Muscle layer of colon (tissue), 2 donors: ENCODE data around the gene WBP1.

Source experiments
- H3K27ac ChIP-seq: one replicate; pipeline ENCODE4 v1.7.0; 2013; ENCODE audit warnings: low read depth, mild to moderate bottlenecking, low read length, moderate library complexity
- H3K27me3 ChIP-seq, 2 donors: one replicate each; pipeline ENCODE4 v1.7.0; 2013; ENCODE audit warnings: low read length in 2 of 2, mild to moderate bottlenecking in 2 of 2; ENCODE audit not compliant: insufficient read depth in 2 of 2, control insufficient read depth in 1 of 2
- H3K36me3 ChIP-seq: one replicate; pipeline ENCODE4 v1.7.0; 2013; ENCODE audit warnings: mild to moderate bottlenecking, low read length; ENCODE audit not compliant: insufficient read depth
- H3K4me1 ChIP-seq: one replicate; pipeline ENCODE4 v1.7.0; 2013; ENCODE audit warnings: mild to moderate bottlenecking, low read length; ENCODE audit not compliant: insufficient read depth
- H3K4me3 ChIP-seq, 2 donors: one replicate each; pipeline ENCODE4 v1.7.0; 2013; ENCODE audit warnings: low read length in 2 of 2, low read depth in 1 of 2, mild to moderate bottlenecking in 1 of 2, moderate library complexity in 1 of 2
- H3K9ac ChIP-seq: one replicate; pipeline ENCODE4 v1.7.0; 2013; ENCODE audit warnings: low read length
- H3K9me3 ChIP-seq: one replicate; pipeline ENCODE4 v1.7.0; 2013; ENCODE audit warnings: mild to moderate bottlenecking, low read length
- donor health status: abdominal sarcoma.
- donor health status: Adenocarcinoma of cecum.

WBP1 gene

DNA sequence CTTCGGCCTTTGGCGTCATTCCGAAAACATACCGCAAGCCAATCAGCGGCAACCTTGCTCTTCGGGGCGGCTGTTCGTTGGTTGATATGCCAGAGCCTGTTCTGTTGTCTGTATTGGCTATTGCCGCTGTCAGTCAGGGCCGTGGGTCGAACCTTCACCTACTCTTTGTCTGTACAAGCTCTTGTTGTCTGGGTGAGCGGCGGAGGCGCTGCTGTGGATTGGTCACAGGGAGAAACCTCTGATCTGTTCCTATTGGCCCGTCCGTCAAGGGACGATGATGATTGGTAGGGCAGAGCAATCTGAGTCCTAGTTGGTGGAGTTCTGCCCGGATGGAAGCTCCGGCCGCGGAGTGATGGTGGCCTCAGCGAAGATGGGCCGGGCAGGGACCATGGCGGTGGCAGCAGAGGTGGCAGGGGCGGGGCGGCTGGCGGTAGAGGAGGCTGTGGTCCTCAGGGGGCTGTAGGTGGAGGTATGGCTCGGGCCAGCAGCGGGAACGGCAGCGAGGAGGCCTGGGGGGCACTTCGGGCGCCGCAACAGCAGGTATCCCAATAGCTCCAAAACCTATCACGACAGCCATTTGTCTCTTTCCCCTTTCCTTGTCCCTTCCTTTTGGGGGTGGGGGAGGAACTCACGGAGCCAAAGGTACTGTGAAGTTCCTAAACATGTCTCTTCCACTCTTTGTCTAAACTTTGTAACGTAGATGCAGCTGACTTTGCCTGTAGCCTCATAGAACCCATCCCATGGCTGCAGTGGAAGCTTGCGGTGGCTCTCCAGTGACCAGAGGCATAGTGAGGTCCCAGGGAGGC, at the start of gene WBP1:
TSS of gene WBP1 (plus strand) at position 307 of the 806 bp plus-strand sequence. CDS start at position 472, 165 bp downstream.
- peaks cover 32% of the 10 kb centered on the region for H3K4me1 ChIP-seq
- H3K36me3 ChIP-seq = peaks cover 13% of the 10 kb centered on the region
- H3K9me3 ChIP-seq = no peaks in the 10 kb centered on the region
- peak within 1 kb of the TSS; percentile 92 to 98 for H3K4me3 ChIP-seq
- peak within 1 kb of the TSS; percentile 99 for H3K27ac ChIP-seq
- peak within 1 kb of the TSS; percentile 70 for H3K9ac ChIP-seq
- no peaks in the 10 kb centered on the region for H3K27me3 ChIP-seq

- no peaks in the 10 kb centered on the region for H3K36me3 ChIP-seq
- peaks cover 16% of the 10 kb centered on the region for H3K4me1 ChIP-seq
- no peaks in the 10 kb centered on the region for H3K27me3 ChIP-seq
- no peak overlapping the region for H3K27ac ChIP-seq
- H3K4me3 ChIP-seq = no peak overlapping the region
- no peak overlapping the region for H3K9ac ChIP-seq
- H3K9me3 ChIP-seq = no peaks in the 10 kb centered on the region
These were observed 45.1 kb upstream of the WBP1 start for GRCh38 chr2:74413001-74413698.

DNA sequence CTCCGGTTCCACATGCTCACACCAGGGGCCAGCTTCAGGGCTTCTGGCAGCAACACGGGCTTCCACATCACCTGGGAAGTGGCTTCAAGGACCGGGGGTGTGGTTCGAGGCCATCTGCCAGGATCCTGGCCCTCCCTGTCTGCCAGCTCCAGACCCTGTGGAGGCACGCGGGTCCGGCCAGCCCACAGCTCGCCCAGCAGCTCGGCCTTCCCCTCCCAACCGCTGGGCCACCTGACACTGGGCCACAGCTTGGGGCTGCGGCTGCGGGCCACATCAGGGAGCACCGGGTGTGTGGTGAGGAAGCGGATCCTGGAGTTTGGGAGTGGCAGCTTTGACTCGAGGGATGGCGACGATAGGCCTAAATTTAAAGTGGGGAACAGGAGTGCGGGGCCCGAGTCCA, 43.8 kb upstream of the WBP1 start:
- Histone ChIP-seq H3K4me3 (peak overlapping the region; percentile 24 to 90), H3K27me3 (no peaks in the 10 kb centered on the region), H3K9me3 (no peaks in the 10 kb centered on the region), H3K36me3 (no peaks in the 10 kb centered on the region), H3K4me1 (peaks cover 16% of the 10 kb centered on the region), H3K9ac (peak overlapping the region; percentile 57), H3K27ac (peak overlapping the region; percentile 66)

GRCh38 chr2:74414881-74415761, 43.1 kb upstream of the WBP1 start:
- peak overlapping the region; percentile 57 for H3K9ac ChIP-seq

GRCh38 chr2:74415762-74416395, 42.4 kb upstream of the WBP1 start:
- Histone ChIP-seq H3K9ac (no peak overlapping the region), H3K36me3 (no peaks in the 10 kb centered on the region), H3K27ac (peak overlapping the region; percentile 55), H3K4me1 (peaks cover 16% of the 10 kb centered on the region), H3K4me3 (peak overlapping the region; percentile 24 to 90), H3K9me3 (no peaks in the 10 kb centered on the region), H3K27me3 (no peaks in the 10 kb centered on the region)

More at GRCh38 chr2:74414881-74415761, 43.1 kb upstream of the WBP1 start:
- Histone ChIP-seq H3K27ac (peak overlapping the region; percentile 66), H3K4me1 (peaks cover 16% of the 10 kb centered on the region), H3K4me3 (peak overlapping the region; percentile 24 to 90), H3K9me3 (no peaks in the 10 kb centered on the region), H3K36me3 (no peaks in the 10 kb centered on the region), H3K27me3 (no peaks in the 10 kb centered on the region)

DNA sequence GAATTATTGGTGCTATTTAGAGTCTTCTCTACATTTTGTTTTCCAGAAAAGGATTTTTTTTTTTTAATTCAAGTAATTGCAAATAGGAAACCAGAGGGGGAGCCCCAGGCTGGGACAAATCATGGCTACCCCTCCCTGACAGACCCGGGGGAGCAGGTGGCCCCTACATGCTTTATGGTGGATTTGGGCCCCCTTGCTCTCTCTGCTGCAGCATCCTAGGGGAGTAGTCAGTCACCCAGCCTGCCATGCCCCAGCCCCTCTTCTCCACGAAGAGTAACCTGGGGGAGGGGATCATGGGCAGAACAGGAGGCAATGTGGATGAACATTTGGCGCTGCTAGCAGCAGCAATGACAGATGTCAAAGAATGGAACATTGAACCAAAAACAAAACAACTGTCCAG, 41.5 kb upstream of the WBP1 start:
- Histone ChIP-seq H3K4me3 (no peak overlapping the region), H3K36me3 (no peaks in the 10 kb centered on the region), H3K27ac (no peak overlapping the region), H3K9ac (no peak overlapping the region), H3K9me3 (no peaks in the 10 kb centered on the region), H3K4me1 (peaks cover 16% of the 10 kb centered on the region), H3K27me3 (no peaks in the 10 kb centered on the region)

GRCh38 chr2:74417197-74417596, 41.0 kb upstream of the WBP1 start:
- Histone ChIP-seq H3K27me3 (no peaks in the 10 kb centered on the region), H3K4me3 (no peak overlapping the region), H3K9me3 (no peaks in the 10 kb centered on the region), H3K4me1 (peaks cover 18% of the 10 kb centered on the region), H3K27ac (no peak overlapping the region), H3K9ac (no peak overlapping the region), H3K36me3 (no peaks in the 10 kb centered on the region)

GRCh38 chr2:74417763-74418162, 40.5 kb upstream of the WBP1 start:
- Histone ChIP-seq H3K27ac (no peak overlapping the region), H3K9ac (no peak overlapping the region), H3K4me3 (no peak overlapping the region), H3K27me3 (no peaks in the 10 kb centered on the region), H3K4me1 (peaks cover 19% of the 10 kb centered on the region), H3K36me3 (no peaks in the 10 kb centered on the region), H3K9me3 (no peaks in the 10 kb centered on the region)

DNA sequence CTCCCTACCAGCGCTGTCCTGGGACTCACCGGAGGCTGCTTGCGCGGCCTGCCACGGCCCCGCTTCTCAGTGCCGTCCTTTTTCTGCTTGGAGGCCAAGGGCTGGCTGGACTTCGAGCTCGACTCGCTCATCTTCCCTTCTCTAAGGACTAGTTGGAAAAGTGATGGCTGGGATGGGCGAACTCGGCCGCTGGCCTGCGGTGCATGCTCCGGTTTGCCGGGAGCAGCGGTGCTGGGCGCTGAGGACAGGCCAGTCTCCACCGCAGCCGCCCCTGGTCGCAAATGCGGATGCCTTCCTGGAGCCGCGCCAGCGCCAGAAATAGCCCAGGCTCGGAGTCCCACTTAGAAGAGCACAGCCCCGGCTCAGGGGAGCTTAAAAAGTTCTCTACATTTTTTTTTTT, 39.9 kb upstream of the WBP1 start:
- H3K27me3 ChIP-seq = no peaks in the 10 kb centered on the region
- H3K27ac ChIP-seq = no peak overlapping the region
- H3K4me3 ChIP-seq = no peak overlapping the region
- H3K9ac ChIP-seq = no peak overlapping the region
- H3K9me3 ChIP-seq = no peaks in the 10 kb centered on the region
- no peaks in the 10 kb centered on the region for H3K36me3 ChIP-seq
- peaks cover 19% of the 10 kb centered on the region for H3K4me1 ChIP-seq

- H3K36me3 ChIP-seq = no peaks in the 10 kb centered on the region
- H3K27me3 ChIP-seq = no peaks in the 10 kb centered on the region
- H3K27ac ChIP-seq = no peak overlapping the region
- peaks cover 15% of the 10 kb centered on the region for H3K4me1 ChIP-seq
- no peak overlapping the region for H3K4me3 ChIP-seq
- no peak overlapping the region for H3K9ac ChIP-seq
- no peaks in the 10 kb centered on the region for H3K9me3 ChIP-seq
These were observed 38.9 kb upstream of the WBP1 start for GRCh38 chr2:74419345-74419744.

DNA sequence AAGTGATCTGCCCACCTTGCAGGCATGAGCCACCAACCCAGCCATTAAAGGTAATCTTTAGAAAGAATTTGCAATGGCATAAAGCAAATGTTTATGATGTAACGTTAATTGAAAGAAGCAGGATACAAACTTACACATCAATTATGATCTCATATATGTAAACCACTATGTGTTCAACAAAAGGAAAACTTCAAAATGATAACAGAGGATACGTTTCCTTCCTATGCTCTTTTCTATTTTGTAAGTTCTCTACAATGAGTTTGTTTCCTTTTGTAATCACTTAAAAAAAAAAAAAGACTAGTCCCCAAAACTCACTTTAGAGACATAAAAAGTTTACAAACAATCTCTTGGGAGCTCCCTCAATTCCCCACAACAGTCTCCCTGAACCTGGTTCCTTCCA, 38.2 kb upstream of the WBP1 start:
- H3K27me3 ChIP-seq = no peaks in the 10 kb centered on the region
- no peaks in the 10 kb centered on the region for H3K9me3 ChIP-seq
- H3K36me3 ChIP-seq = no peaks in the 10 kb centered on the region
- H3K9ac ChIP-seq = no peak overlapping the region
- H3K4me3 ChIP-seq = no peak overlapping the region
- H3K27ac ChIP-seq = no peak overlapping the region
- peaks cover 11% of the 10 kb centered on the region for H3K4me1 ChIP-seq
